ENCODE results near the gene TGFBR2. TPM values are rescaled to one million over a fixed set of nuclear protein-coding genes. Genes with fewer than 3 reads are reported as not detected.

Gene TGFBR2
- total RNA-seq, 1 experiment from 2014 or later: 22.5 TPM

- POLR2A ChIA-PET: no interaction called here
- H2AFZ ChIP-seq (ENCODE audit: low read depth, low read length, poor library complexity, severe bottlenecking): no peak overlapping the region
- DNase-seq (ENCODE audit: low read depth, low spot score) (no peak), ATAC-seq (no peak)
- peaks cover 9 to 64% of the 10 kb centered on the region in 2 experiments for H3K36me3 ChIP-seq (ENCODE audit: control insufficient read depth in 1 of 2, insufficient read depth in 2 of 2, low read length in 2 of 2)
- no peaks in the 10 kb centered on the region for H3K9me2 ChIP-seq (ENCODE audit: insufficient read depth)
- peaks cover 7% of the 10 kb centered on the region for H4K20me1 ChIP-seq (ENCODE audit: insufficient read depth)
- peaks cover 85% of the 10 kb centered on the region for H3K79me2 ChIP-seq (ENCODE audit: insufficient read depth, low read length)
- no peaks in the 10 kb centered on the region for H3K9me3 ChIP-seq (ENCODE audit: control insufficient read depth in 1 of 2, insufficient read depth in 1 of 2, low read depth in 1 of 2, low read length in 2 of 2)
- BruUV-seq (replicated peaks): no TSS peak
- CTCF ChIA-PET: no interaction called here
- no peak overlapping the region for H3K9ac ChIP-seq (ENCODE audit: low read length)
- RAD21 ChIA-PET (ENCODE audit: low non-redundant PET in 1 of 2, low total read pairs in 2 of 2, uncharacterized antibody in 2 of 2, unreplicated experiment in 2 of 2): no interaction called here
- H3K4me1 ChIP-seq (ENCODE audit: control insufficient read depth in 1 of 2, insufficient read depth in 2 of 2, low read length in 2 of 2): peaks cover 69 to 72% of the 10 kb centered on the region in 2 experiments
- peak overlapping the region; percentile 6 for H3K4me2 ChIP-seq (ENCODE audit: low read length)
- no peaks in the 10 kb centered on the region for H3K27me3 ChIP-seq (ENCODE audit: insufficient read depth, low read length)
- H3K27ac ChIP-seq (ENCODE audit: low read depth, low read length): peak overlapping the region; percentile 99; the same call in 1 of the 2 replicates
- no peak overlapping the region for H3K4me3 ChIP-seq (replicated peaks in 1 of 2; ENCODE audit: low read depth in 1 of 2, low read length in 2 of 2)
- TF ChIP-seq POLR2AphosphoS5 (IDR thresholded peaks at IDR 0.05; ENCODE audit: low read depth, low read length) (no peak), SP1 (IDR thresholded peaks at IDR 0.05; ENCODE audit: low read depth) (peak; percentile 60; the same call in 1 of the 2 replicates), RAD21 (IDR thresholded peaks at IDR 0.05; ENCODE audit: low read depth) (no peak), ZNF274 (IDR thresholded peaks at IDR 0.05; ENCODE audit: low read depth, low read length) (no peak), SIN3A (IDR thresholded peaks at IDR 0.05; ENCODE audit: low read depth) (no peak), CEBPB (IDR thresholded peaks at IDR 0.05; ENCODE audit: low read depth) (0 out of 2 replicates have a peak, but pooled peaks have one; percentile 24), ELF1 (IDR thresholded peaks at IDR 0.05; ENCODE audit: borderline replicate concordance, low read depth) (no peak), JUND (IDR thresholded peaks at IDR 0.05) (peak; percentile 45; the same call in 1 of the 2 replicates), EGR1 (IDR thresholded peaks at IDR 0.05; ENCODE audit: low read depth) (no peak), CBX3 (IDR thresholded peaks at IDR 0.05; ENCODE audit: low read depth) (peak; percentile 31; the same call in 1 of the 2 replicates), MAX (IDR thresholded peaks at IDR 0.05) (peak; percentile 43; the same call in 1 of the 2 replicates)
- intact Hi-C loops (cut with micrococcal nuclease): loop anchor here (5.0 kb wide), 1 partner anchor 48 kb away; the partner anchor contains the start of gene TGFBR2
Observed at GRCh38 chr3:30655187-30655812, 48.9 kb downstream of the TGFBR2 start.
